DMS53 (cell line): ENCODE measurements around the gene CCDC57.

Experiments used
- DNase-seq: peaks from one replicate; lab custom pipeline; 2025; lab: John Stamatoyannopoulos, UW

The CCDC57 gene

DNA sequence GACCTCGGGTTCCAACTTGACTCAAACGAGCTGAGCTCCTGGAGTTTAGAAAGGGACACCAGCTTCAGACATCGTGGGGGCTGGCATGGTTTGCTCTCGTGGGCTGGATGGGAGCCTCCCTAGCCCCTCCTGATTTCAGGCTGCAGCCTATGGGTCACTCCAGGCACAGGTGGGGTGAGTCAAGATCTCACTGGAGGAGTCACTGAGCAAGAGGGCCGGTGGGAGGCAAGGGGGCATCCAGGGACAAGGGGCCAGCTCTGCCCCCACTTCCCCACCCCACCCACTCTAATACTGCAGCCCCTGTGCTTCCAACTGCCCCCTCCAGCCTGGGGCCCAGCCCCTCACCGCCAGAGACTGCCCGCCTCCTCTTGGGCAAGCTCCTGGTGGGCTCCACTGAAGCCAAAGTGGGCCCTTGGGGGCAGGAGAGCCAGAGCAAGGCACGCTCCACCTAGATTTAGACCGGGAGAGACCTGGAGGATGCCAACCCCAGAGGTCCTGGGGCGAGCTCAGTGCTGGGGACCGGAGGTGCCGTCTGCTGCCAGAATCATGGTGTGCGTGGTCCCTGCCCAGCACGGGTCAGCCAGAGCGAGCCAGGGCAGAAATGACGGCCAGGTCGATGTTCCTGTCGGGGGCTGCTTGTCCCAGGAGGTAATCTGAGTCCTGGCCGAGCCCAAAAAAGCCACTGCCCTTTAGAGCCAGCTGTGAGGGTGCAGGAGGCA lies 22.6 kb upstream of the CCDC57 start:
- no peak for DNase-seq

DNA sequence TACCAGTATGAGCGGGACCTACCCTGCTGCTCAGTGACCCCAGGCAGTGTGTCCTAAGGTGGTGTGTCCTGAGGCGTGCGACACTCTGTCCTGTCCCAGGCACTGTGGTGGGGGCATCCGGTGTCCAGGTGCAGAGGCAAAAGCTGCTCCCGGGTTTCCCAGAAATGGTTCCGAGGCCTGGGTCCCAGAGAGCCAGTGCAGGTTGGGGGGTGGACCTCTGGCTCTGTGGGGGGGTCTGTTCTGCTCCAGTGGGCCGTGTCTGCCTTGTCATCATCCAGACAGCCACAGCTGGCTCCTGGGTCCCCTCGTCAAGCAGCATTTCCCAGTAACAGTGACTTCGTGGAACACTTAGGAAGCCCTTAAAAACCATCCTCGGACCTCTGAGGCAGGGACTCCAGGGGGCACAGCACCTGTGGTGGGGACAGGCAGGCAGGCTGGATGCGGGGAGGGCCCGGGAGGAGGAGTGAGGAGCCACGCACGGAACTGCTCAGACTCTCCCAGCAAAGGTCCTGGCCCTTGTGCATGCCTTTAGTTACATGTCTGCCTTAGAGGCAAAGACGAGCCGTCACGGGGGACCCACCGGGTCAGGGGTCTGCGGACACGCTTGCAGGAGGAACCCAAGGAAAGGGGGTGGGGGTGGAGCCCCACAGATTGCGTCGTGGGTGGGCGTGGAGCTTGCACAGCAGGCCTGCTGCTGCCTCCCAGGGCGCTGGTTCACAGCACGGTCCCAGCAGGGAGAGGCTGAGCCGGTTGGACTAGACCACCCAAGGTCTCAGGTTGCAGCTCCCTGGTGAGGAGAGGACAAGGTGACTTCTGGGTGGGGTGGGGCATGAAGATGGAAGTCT lies 21.8 kb upstream of the CCDC57 start:
- DNase-seq, result no peak

DNA sequence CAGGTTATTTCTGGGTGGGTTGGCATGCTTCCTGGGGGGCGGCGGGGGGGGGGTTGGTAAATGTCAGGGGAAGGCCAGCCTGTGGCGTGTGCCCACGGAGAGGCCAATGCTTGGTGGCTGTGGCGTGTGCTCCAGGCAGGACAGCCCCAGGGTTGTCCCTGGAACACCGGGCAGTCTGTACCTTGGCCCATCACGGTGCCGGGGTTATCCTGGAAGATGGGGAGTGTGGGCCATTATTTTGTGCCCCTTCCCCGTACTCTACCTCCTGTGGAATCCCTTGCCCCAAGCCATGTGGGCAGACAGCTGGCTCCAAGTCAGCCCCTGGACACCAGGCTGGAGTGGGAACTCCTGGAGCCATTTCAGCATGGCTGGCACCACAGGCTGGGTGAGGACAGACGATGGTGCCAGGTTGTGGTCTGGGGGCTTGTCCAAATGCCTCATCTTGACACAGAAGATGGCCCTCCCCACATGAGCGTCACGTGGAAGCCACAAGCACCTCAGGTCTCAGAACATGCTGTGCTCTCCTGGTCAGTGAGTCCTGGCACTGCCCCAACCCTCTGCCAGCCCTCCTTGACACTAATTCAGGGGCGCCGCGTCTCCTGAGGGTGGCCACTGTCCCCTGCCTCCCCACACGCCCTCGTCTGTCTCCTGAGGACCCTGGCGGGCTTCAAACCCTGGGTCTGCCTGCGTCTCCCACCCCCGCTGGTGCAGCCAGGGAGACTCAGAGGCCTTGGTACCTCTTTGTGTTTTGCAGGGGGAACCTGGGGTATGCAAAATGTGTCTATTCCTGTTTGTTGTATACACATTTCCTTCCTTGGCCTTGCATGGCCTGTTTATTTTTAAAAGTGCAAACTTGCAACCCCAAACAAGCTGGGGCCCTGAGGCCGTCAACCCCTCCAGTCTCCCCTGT lies 20.5 kb upstream of the CCDC57 start:
- no peak for DNase-seq

DNA sequence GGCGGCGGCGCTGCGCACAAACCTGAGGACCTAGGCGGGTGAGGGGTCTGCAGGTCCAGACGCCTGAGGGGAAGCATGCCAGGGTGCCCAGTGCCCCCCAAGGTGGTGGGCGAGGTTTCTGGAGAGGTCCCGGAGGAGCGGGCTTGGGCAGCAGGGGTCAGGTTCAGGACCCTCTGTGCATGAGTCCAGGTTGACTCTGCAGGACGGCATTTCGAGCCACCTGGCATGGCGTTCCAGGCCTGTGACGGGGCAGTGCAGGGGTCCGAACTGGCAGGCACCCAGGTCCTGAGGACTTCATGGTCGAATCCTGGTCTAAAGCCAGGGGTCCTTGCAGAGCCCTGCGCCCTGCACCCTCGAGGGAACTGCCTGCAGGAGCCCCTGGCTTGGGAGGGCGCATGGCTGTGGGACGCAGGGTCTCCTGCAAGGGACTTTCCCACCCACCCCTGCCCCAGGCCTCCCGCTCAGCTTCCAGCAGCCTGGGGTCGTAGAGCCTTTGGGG lies 19.7 kb upstream of the CCDC57 start:
- DNase-seq, result no peak

DNA sequence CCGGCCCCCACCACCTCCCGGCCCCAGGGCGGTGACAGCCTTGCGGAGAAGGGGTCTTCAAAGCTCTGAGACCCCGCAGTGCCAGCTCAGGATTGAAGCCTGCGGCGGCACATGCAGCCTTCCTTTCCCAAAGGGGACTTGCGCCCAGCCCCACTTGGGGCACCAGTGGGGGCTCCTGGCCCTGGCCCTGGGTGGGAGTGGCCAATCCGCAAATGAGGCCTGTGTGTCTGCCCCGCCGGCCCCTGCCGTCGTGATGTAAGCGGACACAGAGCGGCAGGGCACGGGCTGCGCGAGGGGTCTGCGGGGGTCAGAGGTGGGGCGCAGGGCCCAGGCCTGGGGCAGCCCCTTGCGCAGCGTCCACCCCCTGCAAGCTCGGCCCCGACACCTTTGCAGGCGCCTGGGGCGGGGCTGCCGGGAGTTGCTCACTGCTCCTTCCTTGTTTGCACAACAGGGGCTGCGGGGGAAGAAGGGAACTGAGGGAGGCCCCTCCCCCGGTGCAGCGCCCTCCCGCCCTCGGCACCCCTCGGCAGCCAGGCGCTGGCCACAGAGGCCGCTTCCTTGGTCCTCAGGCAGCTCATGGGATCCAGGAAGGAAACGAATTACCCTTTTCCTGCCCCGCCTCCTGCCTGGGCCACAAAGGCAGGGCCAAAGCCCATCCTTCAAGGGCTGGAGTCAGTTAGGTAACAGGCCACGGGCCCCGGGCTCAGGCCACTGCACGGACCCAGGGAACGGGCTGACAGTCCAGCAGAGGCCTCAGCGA lies 19.1 kb upstream of the CCDC57 start:
- DNase-seq, result peak; percentile 94

DNA sequence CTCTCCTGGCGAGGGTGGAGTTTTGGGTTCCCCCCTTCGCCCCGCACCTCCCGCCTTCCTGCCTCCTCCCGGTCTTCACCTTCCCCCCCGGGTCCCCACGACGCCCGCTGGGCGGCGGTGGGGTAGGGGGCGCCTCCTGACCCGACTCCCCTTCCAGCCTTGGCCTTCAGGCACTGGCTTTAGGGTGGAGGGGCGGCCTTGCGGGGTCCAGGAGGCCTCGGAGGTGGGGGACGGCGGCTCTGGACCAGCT lies 18.6 kb upstream of the CCDC57 start:
- DNase-seq, result no peak

DNA sequence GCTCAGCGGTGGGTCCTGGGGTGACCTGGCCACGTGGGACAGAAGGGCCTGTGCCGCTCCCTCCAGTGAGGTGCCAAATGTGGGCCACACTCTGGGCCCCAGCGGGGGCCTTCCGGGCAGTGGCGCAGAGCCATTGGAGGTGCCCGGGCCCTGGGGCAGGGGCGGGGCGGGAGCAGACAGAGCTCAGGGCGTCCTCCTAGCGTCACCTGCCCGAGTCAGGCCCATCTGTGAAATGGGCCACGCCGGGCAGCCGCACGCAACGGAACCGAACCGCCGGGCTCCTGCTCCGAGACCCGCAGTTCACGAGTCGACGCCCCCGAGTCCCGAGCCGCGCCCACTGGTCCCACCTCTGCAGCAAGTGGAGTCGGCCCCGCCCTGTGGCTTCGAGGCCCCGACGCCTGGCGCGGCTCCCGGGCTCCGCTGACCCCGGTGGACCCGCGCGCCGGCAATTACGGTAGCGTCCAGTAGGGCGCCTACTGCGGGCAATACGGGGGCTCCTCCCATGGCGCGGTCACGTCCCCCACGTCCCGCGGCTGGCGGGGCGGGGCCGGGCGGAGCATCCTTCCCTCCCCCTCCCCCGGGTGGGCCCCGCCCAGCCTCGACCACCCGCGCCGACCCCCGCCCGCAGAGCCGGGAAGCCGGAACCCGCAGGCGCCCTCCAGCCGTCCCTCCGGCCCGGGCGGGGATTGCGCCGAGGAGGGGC lies 18.1 kb upstream of the CCDC57 start:
- peak; percentile 87 for DNase-seq

DNA sequence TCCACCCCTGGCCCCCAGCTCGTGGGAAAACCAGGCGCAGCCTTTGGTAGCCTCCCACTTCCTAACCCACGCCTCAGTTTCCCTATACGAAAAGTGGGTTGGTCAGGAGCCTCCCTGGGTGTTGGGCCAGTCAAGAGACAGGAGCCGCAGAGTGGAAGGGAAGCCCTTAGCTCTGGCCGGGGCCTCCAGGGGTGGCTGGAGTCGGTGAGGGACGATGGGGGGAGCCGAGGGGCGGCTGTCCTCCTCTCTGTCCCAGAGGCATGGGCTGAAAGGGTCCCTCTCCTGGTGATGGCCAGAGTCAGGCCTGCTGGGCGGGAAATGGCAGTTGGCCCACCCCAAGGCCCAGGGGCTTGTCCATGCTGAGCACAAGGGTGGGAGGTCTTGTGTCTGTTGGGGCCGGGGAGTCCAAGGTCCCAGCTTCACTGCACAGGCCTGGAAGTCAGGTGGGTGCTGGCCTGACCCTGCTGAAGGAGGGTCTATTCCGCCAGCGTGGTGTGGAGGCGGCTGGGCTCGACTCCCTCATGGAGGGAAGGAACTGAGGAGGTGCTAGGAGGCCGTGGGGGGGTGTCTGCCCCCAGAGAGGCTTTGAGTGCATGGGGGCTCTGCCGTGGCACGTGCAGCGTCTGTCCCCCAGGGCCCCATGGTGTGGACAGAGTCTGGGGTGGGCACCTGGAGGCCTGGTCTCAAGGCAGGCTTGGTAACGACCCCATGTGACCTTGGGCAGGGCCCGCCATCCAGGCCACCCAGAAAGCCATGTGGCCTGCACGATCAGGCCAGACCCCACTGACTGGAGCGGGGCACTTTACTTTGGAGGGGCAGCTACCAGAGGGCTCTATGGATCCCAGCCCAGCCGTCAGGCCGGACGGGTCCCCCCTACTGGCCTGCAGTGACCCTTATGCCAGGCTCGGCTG lies 17.3 kb upstream of the CCDC57 start:
- DNase-seq, result no peak

DNA sequence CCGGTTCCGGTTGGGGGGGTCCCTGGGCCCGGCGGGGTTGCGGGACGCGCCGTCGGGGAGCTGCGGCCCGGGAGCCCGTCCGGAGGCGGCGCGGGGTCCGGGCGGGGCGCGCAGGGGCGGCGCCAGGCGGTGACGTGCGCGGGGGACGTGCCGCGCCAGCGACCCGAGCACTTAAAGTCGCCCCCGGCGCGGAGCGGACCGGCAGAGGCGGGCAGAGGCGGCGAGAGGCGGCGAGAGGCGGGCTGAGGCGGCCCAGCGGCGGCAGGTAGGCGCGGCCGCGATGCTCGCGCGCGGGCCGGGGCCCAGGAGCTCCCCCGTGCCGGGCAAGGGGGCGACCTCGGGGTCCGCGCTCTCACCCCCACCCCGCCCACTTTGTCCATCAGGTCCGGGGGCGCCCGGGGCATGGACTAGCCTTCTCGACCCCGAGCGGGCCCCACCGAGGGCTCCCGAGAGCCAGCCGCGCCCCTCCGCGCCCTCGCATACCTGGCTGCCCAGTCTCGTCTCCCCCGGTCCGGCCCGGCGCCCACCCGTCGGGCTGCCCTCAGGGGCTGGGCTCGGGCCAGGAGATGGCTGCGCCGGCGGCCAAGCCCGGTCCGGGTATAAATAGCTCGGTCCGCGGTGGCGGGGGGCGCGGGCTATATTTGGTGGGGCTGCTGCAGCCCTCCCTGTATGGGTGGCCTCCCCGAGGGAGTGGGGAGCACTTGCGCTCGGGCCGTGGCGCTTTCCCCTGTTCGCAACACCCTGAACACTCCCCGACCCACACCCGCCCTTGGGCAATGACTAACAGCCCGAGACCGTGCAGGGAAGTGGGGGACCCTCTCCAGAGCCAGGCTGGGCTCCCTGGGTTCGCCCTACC lies 16.4 kb upstream of the CCDC57 start, which contains the start of gene SLC16A3:
Gene SLC16A3, plus strand, starts transcription at position 201 of the 856 bp plus-strand sequence. CDS start 6,967 bp downstream, outside the sequence.
- DNase-seq, result peak; percentile 87

DNA sequence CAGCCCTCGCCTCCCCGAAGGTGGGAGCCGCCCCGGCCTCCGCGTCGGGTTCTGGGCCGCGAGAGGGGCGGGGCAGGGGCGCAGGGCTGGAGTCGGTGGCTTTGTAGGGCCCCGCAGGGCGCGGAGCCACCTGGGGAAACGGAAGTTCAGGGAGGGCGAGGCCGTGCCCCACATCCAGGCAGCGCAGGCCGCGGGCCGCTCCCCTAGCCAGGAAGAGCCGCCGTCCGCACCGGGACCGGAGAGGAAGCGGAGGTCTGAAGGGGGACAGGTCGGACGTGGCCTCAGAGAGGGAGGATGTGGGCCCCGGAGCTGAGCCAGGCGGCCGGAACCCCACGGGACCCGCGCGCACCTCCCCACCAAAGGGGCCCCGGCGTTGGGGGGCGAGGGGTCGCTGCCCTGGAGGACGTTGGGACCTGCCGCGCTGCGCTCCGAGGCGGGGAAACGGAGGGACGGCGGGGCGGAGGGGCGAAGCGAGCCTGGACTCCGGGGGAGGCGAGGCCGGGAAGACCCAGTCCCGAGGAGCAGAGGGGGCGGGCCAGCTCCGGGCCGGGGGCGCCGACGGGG lies 15.7 kb upstream of the CCDC57 start:
- DNase-seq, result peak; percentile 72

DNA sequence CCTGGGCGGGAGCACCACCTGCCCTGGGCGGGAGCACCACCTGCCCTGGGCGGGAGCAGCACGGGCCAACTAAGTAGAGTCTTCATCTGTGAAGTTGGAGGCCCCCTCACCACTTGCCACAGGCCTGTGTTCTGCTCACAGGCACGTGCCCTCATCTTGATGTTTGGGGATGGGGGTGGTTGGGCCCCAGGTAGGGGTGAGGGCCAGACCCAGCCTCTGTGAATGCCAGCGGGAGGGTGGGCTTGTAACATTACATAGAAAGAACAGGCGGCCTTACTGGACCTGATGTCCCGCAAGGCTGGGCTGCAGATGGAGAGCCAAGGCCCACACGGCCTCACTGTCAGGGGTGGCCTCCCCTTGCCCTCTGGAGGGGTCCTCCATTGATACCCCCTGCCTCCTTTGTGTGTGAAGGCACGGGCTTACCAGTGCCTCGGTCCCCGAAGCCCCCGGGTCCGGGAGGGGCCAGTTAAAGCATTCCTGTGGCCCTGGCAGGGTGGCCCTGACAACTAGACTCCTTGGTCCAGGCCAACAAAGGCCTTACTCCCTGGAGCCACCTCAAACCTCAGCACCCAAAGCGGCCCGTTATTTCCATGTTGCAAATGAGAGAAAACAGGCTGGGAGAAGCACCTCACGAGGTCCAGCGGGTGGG lies 15.1 kb upstream of the CCDC57 start:
- peak; percentile 69 for DNase-seq

DNA sequence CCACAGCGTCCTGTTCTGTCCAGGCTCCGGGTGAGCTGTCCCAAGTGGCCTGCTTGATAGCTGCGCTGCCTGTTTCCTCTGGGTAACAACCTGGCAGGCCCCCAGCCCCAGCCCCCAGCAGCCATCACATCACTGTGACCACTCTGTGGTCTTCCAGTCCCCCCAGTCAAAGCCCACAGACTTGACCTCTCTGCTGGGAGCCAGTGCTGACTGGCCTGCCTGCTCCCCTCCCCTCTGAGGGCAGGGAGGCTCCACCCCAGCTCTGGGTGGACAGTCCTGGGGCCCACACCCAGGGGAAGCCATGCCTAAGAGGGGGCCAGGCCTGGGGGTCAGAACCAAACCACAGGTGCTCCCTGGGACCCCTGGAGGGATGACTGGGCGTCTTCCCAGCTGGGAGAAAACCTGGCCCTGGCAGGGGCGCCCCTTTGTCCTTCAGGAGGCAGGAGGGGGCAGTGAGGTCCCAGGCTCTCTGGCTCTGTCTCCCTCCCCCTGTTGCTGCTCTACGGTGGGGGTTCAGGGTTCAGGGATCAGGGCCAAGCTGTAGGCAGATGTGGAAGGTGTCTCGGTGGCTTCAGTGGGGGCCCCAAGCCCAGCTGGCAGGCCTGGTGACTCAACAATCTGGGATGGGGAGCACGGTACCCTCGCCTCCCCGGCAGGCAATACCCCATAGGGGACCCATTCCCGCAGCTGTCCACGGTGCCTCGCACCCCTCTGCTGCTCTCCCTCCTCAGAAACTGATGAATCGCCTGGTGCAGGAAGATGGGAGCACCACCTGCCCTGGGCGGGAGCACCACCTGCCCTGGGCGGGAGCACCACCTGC lies 14.4 kb upstream of the CCDC57 start:
- no peak for DNase-seq

DNA sequence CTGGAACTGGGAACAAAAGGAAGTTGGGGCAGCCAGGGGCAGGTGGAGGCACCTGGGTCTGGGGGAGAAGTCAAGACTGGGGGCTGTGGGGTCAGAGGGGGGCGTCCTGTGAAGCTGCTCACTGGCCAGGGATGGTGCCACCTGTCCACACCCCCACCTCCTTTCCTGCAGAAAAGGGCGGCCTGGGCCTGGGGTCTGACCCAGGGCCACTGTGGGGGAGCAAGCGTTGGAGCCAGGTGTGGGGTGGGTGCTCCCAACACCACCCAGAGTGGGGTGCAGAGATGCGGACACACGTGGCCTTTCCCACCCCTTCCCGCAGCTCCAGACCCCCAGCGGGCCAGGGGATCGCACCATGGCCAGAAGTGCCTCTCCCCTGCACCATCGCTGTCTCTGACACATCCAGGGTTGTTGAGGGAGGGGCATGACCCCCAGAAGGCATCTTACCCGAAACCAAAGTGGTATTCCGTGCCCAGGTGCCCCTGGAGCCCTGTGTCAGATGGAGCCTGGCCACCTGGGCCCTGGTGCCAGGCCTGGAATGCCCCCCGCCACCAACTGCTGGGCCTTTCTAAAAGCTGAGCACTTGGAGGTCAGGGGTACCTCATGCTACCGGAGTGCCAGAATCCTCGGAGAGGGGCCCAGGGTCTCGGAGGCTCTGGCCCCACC lies 13.6 kb upstream of the CCDC57 start:
- no peak for DNase-seq

DNA sequence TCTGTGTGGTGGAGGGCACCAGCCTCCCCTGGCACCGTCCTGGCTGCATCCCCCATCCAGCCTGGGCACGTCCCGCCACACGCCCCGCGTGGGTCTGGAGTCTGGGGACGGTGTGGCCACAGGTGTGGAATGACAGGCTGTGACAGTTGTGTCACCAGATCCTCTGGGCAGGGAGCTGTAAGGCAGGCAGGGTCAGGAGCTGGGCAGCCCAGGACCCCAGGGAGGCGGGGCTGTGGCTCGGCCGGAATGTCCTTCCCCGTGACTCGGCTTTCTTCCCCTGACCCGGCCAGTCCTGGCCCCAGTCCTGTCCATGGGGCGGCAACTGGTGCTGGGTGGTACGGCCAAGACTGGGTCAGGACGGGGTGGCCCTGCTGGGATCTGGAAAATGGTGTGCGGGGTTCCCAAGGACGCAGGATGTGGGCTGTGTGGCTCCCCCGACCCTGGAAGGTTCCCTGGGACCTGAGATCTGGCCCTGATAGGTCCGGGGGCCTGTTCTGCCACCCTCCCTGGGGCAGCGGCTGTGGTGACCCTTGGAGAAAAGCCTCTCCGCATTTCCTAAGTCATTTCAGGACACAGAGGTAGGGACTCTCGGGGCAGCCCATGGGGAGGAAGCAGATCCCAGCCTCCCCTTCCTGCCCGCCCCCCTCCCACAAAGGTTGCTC lies 12.9 kb upstream of the CCDC57 start:
- no peak for DNase-seq

DNA sequence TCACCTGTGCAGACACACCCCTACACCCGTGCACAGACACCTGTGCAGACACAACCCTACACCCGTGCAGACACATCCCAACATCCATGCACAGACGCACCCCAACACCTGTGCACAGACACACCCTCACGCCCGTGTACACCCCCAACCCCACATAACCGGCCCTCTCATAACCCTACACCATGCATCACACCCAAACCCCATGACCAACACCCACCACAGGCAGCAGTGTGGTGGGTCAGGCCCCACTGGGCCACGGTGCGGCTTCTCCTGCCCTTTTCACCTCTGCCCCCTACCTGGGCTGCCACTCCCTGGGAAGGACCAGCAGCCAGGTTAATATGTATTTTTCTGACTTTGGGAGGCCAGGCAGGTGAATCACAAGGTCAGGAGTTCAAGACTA lies 12.0 kb upstream of the CCDC57 start:
- no peak for DNase-seq

DNA sequence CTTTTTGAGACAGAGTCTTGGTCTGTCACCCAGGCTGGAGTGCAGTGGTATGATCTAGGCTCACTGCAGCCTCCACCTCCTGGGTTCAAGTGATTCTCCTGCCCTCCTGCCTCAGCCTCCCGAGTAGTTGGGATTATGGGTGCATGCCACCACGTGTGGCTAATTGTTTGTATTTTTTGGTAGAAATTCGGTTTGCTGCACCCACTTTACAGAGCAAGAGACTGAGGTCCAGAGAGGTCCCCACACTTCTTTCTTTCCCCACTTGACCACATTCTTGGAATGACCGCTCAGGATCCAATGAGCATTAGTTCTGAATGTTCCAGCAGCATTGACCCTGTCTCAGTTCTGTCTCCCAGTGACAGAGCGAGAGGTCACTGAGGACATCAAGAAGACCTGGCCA lies 10.9 kb upstream of the CCDC57 start:
- no peak for DNase-seq
